NCI-H146 treated with DMSO at 0.1 percent for 48 hours (cell line): ENCODE results near the gene MAOA.
"Not testable (repeated sequence)": the region's sequence is repeated elsewhere in the genome, so short reads cannot be mapped to it uniquely, and the experiment has no call there.

ENCODE experiments used
- DNase-seq: peaks from one replicate; lab custom pipeline; 2025; ENCODE audit not compliant: unreplicated experiment; lab: John Stamatoyannopoulos, UW

MAOA gene

DNA sequence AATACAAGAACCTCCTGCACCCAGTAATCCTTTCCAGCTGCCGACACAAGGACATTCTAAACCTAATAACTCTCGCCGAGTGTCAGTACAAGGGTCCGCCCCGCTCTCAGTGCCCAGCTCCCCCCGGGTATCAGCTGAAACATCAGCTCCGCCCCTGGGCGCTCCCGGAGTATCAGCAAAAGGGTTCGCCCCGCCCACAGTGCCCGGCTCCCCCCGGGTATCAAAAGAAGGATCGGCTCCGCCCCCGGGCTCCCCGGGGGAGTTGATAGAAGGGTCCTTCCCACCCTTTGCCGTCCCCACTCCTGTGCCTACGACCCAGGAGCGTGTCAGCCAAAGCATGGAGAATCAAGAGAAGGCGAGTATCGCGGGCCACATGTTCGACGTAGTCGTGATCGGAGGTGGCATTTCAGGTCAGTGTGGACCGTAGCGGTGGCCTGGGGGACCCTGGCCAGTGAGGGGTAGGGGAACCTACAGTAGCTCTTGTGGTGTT, at the start of gene MAOA:
Gene MAOA (plus strand): TSS at position 295 of the 490 bp plus-strand sequence. CDS start 43 bp downstream, at position 338.
- no peak for DNase-seq

GRCh38 chrX:43612400-43612799, 43.7 kb upstream of the MAOA start:
- no peak for DNase-seq

- DNase-seq = no peak
These were observed 40.4 kb upstream of the MAOA start for GRCh38 chrX:43615660-43616059.

DNA sequence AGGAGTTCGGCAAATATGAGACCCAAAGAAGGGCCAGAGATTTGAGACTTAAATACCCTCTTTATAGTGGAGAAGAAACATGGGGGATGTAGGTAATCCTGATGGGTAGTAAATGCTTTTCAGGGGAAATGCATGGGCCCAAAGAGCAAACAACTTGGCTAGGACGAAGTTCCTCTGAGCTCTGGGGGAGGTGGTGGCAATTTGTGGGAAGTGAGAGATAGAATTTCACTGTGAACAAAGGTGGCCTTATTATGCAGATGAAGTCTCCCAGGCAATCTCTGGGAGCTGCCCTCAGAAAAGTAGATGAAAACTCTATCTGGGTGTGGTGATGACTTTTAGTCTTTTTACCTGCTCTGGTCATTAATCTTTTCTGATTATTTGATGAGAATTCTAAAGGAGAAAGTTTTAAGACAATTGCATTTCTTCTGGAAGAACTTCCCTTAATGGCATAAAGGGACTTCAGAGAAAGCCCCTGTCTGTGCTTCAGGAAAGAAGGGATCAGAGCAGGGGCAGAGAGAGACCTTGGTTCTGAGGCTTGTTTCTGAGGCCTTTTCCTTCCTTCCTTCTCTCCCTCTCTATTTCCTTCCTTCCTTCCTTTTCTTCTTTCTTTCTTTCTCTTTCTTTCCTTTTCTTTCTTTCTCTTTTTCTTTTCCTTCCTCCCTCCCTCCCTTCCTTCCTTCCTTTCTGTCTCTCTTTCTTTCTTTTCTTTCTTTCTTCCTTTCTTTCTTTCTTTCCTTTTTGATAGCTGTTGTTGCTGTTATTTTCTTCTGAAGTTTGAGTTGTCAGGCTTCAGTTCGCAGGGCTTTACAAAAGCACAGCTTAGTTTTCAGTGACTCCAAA, 37.5 kb upstream of the MAOA start:
- DNase-seq = no peak

DNA sequence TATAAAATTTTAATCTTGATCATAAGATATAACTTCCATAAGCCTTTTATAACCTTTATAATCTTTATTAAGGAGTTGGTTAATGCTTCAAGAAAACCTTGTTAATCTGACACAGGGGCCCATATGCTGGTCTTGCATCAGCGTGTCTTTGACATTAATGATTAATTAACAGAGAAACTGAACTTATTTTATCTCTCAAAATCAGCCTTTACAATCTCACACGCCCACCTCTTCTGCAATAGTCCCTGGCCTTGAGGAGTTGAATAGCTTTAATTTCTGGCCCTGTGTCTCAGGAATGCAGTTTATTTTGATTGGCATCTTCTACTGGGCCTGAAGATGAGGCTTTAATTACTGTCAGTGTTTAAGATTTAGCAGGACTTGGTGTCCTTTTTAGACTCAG, 36.2 kb upstream of the MAOA start:
- DNase-seq = not testable (repeated sequence)

GRCh38 chrX:43627147-43627546, 29.0 kb upstream of the MAOA start:
- no peak for DNase-seq

- no peak for DNase-seq
These were observed 28.4 kb upstream of the MAOA start for GRCh38 chrX:43627669-43628068.

- no peak for DNase-seq
These were observed 26.9 kb upstream of the MAOA start for GRCh38 chrX:43629229-43629628.

- no peak for DNase-seq
These were observed 24.3 kb upstream of the MAOA start for GRCh38 chrX:43631841-43632240.

DNA sequence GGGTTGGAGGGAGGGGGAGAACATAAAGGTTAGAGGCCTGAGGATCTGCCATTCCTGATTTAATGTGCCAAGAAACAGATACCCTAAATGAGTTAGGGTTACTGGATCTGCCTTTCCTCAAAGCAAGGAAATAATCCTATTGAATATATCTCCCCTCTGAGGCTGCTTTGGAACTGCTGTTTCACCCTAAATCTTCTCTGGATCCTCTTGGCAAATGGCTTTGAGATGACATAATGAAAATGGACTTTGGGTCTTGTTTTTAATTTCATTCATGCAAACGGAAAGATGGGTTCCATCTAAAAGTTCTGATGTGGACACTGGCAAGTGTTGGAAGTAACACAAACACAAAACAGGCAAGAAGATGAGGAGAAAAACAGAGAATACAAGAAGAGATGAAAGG, 23.0 kb upstream of the MAOA start:
- DNase-seq = no peak

DNA sequence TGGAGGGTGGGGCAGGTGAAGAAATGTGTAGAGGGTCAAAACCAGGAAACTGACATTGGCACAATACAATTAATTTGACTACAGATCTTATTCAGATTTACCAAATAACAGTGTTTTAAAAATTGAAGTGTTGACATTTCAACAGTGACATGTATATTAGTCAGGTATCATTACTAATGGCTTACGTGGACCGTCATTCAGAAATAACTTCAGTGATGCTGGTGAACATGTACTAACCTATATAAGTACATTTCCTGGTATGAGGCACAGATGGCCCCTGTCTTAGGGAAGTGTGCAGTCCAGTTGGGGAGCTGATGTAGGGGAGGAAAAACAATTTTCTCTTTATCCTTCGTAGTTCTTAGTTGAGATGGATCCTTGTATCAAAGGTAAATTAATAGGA, 22.3 kb upstream of the MAOA start:
- no peak for DNase-seq

DNA sequence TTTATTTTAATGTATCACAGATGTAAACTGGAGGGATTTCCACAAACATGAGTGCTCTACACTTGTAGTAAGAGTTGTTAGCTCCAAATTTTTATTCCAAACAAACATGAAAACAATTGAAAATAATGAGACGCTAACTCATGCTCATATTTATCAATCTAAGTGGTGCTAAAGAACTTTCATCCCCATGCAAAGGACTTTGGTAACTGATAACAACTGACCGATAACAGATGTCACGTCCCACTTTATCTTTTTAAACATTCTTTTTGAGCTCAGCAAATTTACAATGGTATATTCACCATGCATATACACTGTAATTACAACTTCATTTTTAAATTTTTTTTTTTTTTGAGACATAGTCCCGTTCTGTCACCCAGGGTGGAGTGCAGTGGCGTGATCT, 15.6 kb upstream of the MAOA start:
- DNase-seq = no peak

DNA sequence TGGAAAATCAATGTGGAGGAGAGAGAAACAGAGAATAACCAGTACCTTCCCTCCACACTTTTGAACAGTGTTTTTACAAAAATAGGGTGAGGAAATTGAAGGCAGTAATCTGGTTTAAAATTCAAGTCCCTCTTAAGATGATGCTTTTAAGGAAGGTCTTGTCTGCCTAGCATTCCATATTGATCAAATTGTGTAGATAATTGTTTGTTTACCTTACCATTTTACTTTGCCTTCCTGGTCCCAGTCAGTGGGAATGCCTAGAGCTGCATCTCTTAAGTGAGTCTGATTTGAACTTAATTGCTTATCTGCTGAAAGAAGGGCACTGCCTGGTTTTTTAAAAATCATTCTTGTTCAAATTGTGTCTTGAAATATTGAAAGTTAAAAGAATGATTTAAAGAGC, 14.4 kb upstream of the MAOA start:
- DNase-seq = no peak

- DNase-seq = no peak
These were observed 12.9 kb upstream of the MAOA start for GRCh38 chrX:43643201-43643600.

DNA sequence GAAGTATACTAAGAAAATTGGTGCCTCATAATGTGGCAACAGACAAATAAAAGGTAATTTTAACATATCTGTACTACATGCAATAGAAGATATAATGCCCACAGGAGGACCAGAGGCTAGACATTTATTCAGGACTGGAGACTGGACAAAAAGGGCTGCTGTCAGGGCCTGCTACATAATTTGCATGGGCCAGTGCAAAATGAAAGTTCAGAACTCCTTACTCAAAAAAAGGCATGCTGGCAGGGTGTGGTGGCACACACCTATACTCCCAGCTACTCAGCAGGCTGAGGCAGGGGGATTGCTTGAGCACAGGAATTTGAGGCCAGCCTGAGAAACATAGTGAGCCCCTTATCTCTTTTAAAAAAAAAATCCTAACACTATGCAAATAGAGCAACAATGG, 12.4 kb upstream of the MAOA start:
- DNase-seq = no peak

DNA sequence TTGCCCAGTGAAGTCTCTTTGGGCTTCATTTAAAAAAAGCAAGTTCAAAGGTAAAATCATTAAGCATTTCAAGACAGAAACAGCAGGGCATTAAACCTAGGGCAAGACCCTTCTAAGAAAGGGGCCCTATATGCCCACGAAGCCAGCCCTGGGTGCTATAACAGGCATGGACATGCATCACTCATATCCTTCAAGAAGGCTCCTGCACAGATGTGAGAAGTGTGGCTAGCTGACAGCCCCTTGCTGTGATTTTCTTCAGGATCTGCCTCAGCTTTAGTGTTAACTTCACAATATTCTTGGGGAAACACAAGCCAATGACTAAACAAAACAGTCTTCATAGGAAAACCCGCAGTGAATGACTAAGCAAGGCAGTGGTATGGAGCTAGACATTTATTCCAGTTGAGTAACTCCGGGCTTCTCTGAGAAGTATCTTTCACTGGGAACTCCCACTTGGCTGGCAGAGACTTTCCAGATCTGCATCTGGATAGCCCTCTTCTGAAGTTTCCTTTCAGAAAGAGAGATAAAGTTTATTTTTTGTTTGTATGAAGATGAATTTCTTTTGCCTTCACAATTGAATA, 11.9 kb upstream of the MAOA start:
- no peak for DNase-seq

DNA sequence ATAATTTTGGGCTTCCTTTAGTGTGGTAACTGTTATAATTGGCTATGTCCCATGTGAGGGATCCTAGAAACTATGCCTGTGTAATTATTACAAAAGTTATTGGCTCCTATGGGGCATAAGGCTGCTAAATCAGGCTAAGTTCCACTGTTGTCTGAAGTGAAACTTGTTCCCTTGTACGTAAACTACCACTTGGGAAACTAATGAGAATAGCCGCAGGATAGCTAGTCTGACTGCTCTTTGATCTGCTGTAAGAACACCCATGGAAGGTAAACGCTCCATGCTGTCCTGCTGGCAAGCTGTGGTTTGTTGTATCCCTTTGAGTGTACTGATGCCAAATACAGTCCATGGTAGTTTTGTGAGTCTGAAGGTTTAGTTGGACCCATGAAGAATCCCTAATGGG, 9.3 kb upstream of the MAOA start:
- no peak for DNase-seq

DNA sequence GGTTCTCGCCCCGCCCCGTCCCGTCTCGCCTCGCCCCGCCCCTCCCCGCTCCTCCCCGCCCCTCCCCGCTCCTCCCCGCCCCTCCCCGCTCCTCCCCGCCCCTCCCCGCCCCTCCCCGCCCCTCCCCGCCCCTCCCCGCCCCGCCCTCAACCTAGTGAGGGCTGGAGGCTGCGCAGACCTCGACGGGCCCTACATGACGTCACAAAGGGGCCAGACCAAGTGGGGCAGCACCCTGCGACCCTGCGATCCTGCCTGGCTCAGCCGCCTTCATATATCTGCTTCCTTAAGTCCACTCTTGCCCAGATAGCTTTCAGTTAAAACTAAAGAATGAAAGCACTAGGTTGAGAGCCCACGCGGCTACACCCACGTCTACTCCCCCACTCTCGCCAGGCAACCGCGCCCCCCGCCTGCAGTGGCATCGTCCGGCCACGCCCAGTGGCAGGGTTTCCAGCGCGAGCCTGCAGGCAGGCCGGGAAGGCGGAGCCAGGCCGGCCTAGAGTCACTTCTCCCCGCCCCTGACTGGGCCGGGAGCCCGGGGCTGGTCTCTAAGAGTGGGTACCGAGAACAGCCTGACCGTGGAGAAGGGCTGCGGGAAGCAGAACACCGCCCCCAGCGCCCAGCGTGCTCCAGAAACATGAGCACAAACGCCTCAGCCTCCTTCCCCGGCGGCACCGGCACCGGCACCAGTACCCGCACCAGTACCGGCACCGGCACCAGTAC, 1.5 kb upstream of the MAOA start:
- DNase-seq = no peak

- no peak for DNase-seq
These were observed 721 bp upstream of the MAOA start for GRCh38 chrX:43655151-43656004.

GRCh38 chrX:43657671-43658070, 1.6 kb downstream of the MAOA start:
- no peak for DNase-seq
